Measurements from ENCODE around the gene KCTD1.

Gene KCTD1

DNA sequence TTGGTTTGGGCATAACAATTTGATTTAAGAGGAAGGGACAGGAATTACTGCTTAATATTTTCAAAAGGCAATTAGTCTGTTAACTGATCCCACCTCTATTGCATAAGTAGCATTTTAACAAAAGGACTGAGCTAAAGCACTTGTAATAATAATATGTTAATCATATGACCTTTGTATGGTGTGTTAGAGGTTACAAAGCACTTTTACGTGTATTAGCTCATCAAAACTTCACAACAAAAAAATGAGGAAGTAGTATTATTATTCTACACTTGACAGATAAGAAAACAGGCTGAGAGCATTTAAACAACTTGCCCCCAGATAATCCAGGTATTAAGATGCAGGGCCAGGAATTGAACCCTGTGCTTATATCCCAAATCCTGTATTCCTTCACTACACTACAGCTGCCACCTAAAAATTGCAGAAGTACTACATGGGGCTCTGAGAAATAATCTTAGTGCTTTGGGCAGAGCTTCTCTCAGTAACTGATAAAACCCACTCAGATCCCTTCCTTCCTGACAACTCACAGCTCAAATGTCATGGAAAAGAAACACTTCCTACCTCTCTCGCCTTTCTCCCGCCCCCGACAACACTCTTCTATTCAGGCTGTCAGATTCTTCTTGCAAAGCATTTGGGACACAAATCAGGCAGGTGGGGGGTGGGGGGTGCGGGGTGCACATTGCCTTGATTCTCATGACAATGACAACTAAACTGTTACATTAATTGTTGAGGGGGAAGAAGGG is 20.7 kb upstream of the KCTD1 start:
- TF ChIP-seq, protein P1, sequence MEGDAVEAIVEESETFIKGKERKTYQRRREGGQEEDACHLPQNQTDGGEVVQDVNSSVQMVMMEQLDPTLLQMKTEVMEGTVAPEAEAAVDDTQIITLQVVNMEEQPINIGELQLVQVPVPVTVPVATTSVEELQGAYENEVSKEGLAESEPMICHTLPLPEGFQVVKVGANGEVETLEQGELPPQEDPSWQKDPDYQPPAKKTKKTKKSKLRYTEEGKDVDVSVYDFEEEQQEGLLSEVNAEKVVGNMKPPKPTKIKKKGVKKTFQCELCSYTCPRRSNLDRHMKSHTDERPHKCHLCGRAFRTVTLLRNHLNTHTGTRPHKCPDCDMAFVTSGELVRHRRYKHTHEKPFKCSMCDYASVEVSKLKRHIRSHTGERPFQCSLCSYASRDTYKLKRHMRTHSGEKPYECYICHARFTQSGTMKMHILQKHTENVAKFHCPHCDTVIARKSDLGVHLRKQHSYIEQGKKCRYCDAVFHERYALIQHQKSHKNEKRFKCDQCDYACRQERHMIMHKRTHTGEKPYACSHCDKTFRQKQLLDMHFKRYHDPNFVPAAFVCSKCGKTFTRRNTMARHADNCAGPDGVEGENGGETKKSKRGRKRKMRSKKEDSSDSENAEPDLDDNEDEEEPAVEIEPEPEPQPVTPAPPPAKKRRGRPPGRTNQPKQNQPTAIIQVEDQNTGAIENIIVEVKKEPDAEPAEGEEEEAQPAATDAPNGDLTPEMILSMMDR (IDR thresholded peaks at IDR 0.05; ENCODE audit: insufficient read depth, low read depth, low read length, missing control alignments) = no peak
- H3K4me3 ChIP-seq (ENCODE audit: low read length) = no peak overlapping the region
- peak; percentile 51 for DNase-seq (ENCODE audit: low read depth)

DNA sequence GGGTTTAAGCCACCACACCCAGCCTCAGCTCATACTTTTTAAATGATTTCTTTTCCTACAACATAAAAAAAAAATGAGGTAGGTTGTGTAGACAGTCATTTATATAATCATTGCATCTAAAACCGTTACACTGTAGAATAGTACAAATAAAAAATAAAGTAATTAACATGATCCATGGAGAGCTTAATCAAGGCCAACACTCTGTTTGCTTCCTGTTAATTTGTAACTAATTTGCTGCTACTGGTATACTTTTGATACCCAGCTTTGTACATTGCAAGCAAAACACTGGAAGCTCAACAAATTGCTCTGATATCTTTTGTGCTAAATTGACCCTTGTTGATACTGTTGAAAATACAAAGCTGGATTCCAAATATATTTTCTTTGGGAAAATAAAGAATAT is 20.2 kb upstream of the KCTD1 start:
- no peak overlapping the region for H3K4me3 ChIP-seq (ENCODE audit: low read length)
- TF ChIP-seq, protein P1 (IDR thresholded peaks at IDR 0.05; ENCODE audit: insufficient read depth, low read depth, low read length, missing control alignments) = no peak
- DNase-seq (ENCODE audit: low read depth) = no peak

DNA sequence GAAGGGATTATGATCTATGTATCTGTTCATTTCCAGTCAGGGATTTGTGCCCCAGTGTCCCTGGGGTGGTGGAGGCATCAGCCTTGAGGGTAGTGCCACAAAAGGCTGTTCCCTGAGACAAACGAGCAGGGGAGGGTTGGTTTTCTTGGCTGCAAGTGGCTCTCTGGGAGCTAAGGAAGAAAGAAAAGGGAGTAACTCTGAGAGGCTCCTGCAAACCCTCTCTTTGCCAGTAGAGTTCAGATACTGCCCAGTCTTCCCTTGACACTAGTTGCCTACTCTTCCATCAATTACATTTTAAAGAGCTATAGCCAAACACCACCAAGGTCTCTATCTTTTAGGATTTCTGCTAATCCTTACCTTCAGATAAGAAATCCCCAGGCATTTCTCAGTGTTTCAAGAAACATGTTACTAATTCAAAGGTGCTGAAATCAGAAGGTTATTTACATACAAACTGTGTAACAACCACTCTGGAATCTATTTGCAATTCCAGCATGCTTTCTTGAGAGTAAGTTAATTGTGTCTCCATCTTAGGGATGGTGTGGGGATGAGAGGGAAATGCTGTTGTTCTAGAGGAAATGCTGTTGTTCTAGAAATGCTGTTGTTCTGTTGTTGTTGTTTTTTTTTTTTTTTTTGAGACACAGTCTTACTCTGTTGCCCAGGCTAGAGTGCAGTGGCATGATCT is 18.7 kb upstream of the KCTD1 start:
- TF ChIP-seq, protein P1 (IDR thresholded peaks at IDR 0.05; ENCODE audit: insufficient read depth, low read depth, low read length, missing control alignments) = peak; percentile 30
- no peak for DNase-seq (ENCODE audit: low read depth)
- no peak overlapping the region for H3K4me3 ChIP-seq (ENCODE audit: low read length)

DNA sequence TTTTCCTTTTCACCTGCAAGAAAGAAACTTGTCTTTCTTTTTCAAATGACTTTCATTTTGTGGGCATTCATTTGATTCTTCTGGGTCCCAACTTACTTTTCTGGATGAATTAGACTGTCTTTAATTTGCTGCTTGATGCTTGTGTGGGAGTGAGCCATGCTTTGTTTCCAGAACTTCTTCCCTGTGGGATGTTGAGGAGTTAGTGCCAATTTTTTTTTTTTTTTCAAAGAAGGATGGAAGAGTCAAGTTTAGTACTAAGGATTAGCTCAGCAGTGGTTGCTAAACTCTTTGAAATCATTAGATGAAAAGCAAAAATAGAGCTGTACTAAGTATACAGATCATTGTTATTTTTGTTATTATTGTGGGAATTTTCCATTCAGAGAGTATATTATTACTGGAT is 17.2 kb upstream of the KCTD1 start:
- DNase-seq (ENCODE audit: low read depth) = no peak
- TF ChIP-seq, protein P1 (IDR thresholded peaks at IDR 0.05; ENCODE audit: insufficient read depth, low read depth, low read length, missing control alignments) = no peak
- no peak overlapping the region for H3K4me3 ChIP-seq (ENCODE audit: low read length)

DNA sequence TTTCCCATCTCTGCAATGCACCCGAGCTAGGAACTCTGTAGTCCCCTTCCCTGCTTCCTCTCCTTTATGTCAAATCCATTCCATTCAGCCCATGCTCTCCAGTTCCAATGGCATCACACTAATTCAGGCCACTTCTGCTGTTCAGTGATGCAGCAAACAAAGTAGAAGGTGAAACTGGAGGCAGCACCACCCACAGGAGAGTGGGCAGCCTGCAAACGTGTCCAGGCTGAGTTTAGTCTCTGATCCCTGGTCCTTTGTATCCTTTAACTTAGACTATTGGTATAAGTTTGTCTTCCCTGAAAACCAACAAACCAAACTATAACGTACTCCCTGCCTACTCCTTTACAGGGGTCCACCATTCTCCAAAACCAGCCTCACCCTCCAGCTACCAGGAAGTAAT is 14.7 kb upstream of the KCTD1 start:
- no peak overlapping the region for H3K4me3 ChIP-seq (ENCODE audit: low read length)
- TF ChIP-seq, protein P1 (IDR thresholded peaks at IDR 0.05; ENCODE audit: insufficient read depth, low read depth, low read length, missing control alignments) = no peak
- no peak for DNase-seq (ENCODE audit: low read depth)

DNA sequence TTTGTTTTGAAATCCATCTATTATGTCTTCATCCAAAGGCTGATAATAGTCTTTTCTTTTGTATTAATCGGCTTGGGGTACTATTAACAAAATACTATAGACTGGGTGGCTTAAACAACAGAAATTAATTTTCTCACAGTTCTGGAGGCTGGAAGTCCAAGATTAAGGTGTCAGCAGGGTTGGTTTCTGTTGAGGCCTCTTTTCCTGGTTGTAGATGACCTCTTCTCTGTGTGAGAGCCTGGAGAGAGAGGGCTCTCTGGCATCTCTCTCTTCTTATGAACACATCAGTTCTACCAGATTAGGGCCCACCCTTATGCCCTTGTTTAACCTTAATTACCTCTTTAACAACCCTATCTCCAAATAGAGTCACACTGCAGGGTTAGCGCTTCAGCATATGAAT is 14.2 kb upstream of the KCTD1 start:
- no peak for DNase-seq (ENCODE audit: low read depth)
- no peak overlapping the region for H3K4me3 ChIP-seq (ENCODE audit: low read length)
- TF ChIP-seq, protein P1 (IDR thresholded peaks at IDR 0.05; ENCODE audit: insufficient read depth, low read depth, low read length, missing control alignments) = no peak
